Peyer's patch (tissue), 4 donors: ENCODE results near the gene TMEM135.

Source experiments
- POLR2A ChIP-seq, 2 donors: fragments of 450-650 bp; IDR thresholded peaks; one replicate each; pipeline ENCODE4 v1.5.1; 2017; ENCODE audit warnings: antibody characterized with exemption in 2 of 2, mild to moderate bottlenecking in 2 of 2, moderate library complexity in 2 of 2
- TF ChIP-seq, protein P1 (sequence below), 6 experiments: fragments of 450-650 bp in 4 of 6; fragments of 200-600 bp in 2 of 6; sonication (generic) in 1 of 6; IDR thresholded peaks; one replicate each; pipeline ENCODE4 v1.5.1; 2017 to 2019; ENCODE audit warnings: antibody characterized with exemption in 6 of 6, mild to moderate bottlenecking in 3 of 6, moderate library complexity in 1 of 6

- TF ChIP-seq, protein P1, sequence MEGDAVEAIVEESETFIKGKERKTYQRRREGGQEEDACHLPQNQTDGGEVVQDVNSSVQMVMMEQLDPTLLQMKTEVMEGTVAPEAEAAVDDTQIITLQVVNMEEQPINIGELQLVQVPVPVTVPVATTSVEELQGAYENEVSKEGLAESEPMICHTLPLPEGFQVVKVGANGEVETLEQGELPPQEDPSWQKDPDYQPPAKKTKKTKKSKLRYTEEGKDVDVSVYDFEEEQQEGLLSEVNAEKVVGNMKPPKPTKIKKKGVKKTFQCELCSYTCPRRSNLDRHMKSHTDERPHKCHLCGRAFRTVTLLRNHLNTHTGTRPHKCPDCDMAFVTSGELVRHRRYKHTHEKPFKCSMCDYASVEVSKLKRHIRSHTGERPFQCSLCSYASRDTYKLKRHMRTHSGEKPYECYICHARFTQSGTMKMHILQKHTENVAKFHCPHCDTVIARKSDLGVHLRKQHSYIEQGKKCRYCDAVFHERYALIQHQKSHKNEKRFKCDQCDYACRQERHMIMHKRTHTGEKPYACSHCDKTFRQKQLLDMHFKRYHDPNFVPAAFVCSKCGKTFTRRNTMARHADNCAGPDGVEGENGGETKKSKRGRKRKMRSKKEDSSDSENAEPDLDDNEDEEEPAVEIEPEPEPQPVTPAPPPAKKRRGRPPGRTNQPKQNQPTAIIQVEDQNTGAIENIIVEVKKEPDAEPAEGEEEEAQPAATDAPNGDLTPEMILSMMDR (IDR thresholded peaks at IDR 0.05) = no peak
- TF ChIP-seq POLR2A (IDR thresholded peaks at IDR 0.05) = no peak
Measured at GRCh38 chr11:87372065-87372464, 334.3 kb downstream of the TMEM135 start.
